Stomach (tissue), 4 donors: ENCODE results near the gene NAV3.

Experiments used
- CTCF ChIP-seq, 7 experiments: fragments of 450-650 bp in 4 of 7; fragments of 200-600 bp in 3 of 7; sonication (generic) in 3 of 7; IDR thresholded peaks; one replicate each; pipeline ENCODE4 v1.5.1; 2016 to 2019; ENCODE audit warnings: antibody characterized with exemption in 7 of 7, control low read depth in 2 of 7, mild to moderate bottlenecking in 1 of 7
- EP300 ChIP-seq: sonication (generic); formaldehyde crosslinking; IDR thresholded peaks from one replicate; pipeline ENCODE4 v1.6.1; 2017; ENCODE audit warnings: antibody characterized with exemption
- POLR2AphosphoS5 ChIP-seq, 3 donors: sonication (generic); formaldehyde crosslinking; IDR thresholded peaks; one replicate each; pipeline ENCODE4 v1.6.1; 2016; ENCODE audit warnings: antibody characterized with exemption in 3 of 3

- no peak for TF ChIP-seq CTCF (IDR thresholded peaks at IDR 0.05)
- TF ChIP-seq POLR2AphosphoS5 (IDR thresholded peaks at IDR 0.05) = no peak
- no peak for TF ChIP-seq EP300
Observed at GRCh38 chr12:78121969-78122610, 291.4 kb downstream of the NAV3 start.
